Measurements from ENCODE around the gene KDM3A.

Gene KDM3A

GRCh38 chr2:86520153-86520552 is 79.0 kb downstream of the KDM3A start:
- no peak for DNase-seq

- DNase-seq: no peak
These were observed 80.8 kb downstream of the KDM3A start for GRCh38 chr2:86521922-86522321.

GRCh38 chr2:86522711-86523110 is 81.5 kb downstream of the KDM3A start:
- no peak for DNase-seq

- no peak for DNase-seq
These were observed 82.3 kb downstream of the KDM3A start for GRCh38 chr2:86523491-86523890.

GRCh38 chr2:86525421-86526340 is 84.5 kb downstream of the KDM3A start:
- no peak for DNase-seq

GRCh38 chr2:86533589-86533988 is 92.4 kb downstream of the KDM3A start:
- no peak for DNase-seq

GRCh38 chr2:86541334-86541733 is 100.2 kb downstream of the KDM3A start:
- no peak for DNase-seq
